HG02870 (cell line): ENCODE results near the gene BPIFB2.
"Not testable (repeated sequence)": the region's sequence is repeated elsewhere in the genome, so short reads cannot be mapped to it uniquely, and the experiment has no call there.

ENCODE experiments used
- ATAC-seq: cut with Tn5 transposase; IDR thresholded peaks from one replicate; pipeline ENCODE4 v1.9.1; 2021; ENCODE audit warnings: mild to moderate bottlenecking, moderate library complexity; ENCODE audit not compliant: unreplicated experiment

The BPIFB2 gene

DNA sequence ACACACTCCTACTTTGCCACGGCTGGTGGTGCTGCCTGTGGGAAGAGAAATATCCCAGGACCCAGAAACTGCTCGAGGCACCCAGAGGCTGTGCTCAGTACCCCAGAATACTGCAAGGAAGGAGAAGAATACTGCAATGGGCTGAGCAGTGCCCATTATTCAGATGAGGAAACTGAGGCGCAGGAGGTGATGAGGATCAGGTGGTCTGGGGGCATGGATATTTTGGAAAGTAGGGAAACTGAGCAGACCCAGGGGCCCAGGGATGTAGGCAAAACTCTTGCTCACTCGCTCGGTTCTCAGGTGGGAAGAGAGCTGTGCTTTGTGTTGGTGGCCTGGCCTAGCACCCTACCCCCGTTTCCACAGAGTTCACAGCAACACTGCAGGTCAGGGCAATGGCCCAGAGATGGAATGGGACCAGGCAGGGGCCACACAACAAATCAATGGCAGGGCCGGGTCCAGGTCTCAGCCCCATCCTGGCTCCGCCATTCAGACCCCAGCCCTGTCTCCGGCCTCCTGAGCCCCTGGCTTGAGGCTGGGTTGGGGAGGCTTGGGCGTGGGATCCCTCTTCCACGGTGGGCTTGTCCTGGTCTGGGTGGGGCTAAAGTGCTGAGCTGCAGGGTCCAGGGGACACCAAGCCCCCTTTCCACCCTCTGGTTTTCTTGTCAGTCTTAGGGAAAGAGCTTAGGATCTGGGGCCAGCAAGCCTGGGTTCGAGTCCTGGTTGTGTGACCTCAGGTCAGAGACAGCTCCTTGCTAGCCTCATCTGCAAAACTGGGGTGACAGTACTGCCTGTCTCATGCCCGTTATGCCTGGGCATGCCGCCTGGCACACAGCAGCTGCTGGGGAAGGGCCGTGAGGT is 37.2 kb upstream of the BPIFB2 start:
- ATAC-seq: no peak

DNA sequence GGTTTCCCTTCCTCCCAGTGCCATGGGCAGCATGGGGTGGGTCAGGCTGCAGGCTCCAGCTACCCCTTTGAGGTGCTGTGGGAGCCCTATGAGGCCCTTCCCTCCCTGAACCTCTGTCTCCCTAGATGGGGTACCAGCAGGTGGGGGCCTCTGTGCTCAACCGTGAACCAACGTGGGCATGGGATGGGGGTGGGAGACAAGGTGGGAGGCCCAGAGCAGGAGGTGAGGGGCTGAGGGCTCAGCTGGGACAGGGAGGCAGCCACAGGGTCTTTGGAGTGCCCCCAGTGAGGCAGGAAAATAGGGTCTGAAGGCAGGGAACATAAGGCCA is 36.6 kb upstream of the BPIFB2 start:
- ATAC-seq: no peak

DNA sequence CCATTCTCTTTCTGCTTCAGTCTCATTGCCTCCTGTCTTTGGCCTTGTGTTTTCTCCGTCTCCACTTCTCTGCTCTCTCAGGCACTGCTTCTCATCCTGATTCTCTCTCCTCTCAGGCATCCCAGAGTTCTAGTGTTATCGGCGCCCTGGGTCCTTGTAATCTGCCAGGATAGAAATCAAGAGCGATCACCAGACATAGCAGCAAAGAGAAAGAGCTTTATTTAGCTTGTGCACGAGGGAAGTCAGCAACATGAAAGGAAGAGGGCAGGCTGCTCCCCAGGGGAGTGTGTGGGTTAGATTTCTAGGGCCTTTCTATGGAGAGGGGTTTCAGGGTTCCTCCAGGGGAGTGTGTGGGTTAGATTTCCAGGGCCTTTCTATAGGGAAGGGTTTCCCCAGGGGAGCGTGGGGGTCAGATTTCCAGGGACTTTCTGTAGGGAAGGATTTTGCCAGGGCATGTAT is 35.8 kb upstream of the BPIFB2 start:
- ATAC-seq: peak; percentile 9

DNA sequence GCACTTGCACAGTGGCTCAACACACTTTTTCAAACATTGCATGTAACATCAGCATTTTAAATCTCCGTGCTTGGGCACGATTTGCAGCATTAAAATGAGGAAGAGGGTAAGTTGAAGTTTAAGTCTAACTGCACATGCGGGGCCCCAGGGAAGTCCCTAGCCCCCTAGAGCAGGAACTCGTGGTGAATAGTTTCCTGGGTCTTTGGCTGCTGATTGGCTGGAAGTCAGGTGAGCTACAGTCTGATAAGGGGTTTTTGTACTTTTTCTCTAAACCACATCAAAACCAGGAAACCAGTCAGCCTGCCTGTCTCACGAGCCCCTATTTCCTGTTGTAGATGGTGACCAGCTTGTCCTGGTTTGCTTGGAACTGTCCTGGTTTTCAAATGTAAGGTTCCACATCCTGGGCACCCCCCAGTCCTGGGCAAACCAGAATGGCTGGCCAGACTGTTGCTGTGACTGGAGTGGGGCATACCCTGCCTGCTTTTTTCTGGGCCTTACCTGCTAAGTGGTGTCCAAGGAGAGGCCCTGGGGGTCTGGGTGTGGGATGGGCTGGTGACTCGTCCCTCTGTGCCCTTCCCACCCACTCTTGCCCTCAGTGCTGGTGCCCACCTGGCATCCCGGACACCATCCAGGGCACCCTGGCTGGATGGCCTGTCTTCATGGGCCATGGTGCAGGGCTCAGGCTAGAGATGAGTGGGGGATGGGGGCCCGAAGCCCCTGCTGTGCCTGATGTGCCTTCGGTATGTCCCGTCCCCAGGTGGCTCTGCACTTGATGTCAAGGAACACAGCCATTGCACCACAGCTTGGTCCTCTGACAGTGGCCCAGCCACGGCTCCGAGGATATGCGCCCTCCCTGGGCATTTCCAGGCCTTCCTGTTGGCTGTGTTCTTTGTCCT is 35.1 kb upstream of the BPIFB2 start:
- peak; percentile 89 for ATAC-seq

DNA sequence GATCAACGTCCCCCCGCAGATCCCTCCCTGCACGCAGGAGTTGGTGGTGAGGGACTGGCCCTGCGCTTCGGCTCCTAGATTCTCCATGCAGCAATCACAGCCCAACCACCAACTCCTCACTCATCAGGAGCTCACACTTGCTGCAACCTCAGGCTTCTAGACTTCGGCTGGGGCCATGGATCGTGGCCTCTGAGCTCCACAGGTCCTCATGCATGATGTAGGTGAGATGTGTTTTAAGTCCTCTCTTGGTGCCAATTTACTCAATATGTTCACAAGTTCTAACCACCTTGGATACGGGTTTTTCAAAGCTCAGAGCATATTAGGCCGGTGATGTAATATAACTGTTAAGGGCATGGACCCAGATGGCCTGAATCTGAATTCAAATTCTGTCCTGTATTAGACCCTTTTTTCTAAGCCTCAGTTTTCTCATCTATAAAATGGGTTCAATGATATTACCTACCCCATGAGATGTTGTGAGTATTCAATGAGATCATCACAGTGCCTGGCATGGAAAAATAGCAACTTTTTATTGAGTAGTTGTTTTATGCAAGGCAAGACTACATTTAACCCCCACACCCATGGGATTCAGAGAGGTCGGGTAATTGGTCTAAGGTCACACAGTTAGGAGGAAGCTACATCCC is 34.3 kb upstream of the BPIFB2 start:
- no peak for ATAC-seq

DNA sequence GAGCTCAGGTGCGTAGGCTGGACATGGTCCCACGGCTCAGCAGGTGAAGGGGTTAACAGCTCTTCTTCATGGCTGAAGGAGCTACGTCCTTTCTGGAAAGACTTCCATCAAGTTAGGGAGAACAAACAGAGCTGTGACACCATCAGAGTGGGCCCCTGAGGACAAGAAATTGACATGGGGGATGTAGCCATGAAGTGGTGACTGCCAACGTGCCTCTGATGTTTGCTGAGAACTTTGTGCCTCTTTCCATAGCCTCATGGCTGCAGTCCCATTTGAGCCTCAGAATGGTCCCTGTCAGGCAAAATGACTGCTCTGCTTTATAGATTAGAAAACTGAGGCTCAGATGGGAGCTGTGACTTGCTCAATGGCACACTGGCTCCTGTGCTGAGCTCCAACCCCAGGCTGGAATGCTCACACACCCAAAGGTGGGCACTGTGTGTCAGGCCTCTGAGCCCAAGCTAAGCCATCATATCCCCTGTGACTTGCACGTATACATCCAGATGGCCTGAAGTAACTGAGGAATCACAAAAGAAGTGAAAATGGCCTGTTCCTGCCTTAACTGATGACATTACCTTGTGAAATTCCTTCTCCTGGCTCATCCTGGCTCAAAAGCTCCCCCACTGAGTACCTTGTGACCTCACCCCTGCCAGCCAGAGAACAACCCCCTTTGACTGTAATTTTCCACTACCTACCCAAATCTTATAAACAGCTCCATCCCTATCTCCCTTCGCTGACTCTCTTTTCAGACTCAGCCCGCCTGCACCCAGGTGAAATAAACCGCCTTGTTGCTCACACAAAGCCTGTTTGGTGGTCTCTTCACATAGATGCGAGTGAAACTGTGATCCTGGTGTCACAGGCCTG is 33.1 kb upstream of the BPIFB2 start:
- not testable (repeated sequence) for ATAC-seq

DNA sequence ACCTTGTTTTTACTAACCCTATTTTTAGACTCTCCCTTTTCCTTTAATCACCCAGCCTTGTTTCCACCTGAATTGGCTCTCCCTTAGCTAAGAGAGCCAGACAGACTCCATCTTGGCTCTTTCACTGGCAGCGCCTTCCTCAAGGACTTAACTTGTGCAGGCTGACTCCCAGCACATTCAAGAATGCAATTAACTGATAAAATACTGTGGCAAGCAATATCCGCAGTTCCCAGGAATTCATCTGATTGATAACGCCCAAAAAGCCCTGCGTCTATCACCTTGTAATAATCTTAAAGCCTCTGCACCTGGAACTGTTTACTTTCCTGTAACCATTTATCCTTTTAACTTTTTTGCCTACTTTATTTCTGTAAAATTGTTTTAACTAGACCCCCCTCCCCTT is 32.4 kb upstream of the BPIFB2 start:
- not testable (repeated sequence) for ATAC-seq

DNA sequence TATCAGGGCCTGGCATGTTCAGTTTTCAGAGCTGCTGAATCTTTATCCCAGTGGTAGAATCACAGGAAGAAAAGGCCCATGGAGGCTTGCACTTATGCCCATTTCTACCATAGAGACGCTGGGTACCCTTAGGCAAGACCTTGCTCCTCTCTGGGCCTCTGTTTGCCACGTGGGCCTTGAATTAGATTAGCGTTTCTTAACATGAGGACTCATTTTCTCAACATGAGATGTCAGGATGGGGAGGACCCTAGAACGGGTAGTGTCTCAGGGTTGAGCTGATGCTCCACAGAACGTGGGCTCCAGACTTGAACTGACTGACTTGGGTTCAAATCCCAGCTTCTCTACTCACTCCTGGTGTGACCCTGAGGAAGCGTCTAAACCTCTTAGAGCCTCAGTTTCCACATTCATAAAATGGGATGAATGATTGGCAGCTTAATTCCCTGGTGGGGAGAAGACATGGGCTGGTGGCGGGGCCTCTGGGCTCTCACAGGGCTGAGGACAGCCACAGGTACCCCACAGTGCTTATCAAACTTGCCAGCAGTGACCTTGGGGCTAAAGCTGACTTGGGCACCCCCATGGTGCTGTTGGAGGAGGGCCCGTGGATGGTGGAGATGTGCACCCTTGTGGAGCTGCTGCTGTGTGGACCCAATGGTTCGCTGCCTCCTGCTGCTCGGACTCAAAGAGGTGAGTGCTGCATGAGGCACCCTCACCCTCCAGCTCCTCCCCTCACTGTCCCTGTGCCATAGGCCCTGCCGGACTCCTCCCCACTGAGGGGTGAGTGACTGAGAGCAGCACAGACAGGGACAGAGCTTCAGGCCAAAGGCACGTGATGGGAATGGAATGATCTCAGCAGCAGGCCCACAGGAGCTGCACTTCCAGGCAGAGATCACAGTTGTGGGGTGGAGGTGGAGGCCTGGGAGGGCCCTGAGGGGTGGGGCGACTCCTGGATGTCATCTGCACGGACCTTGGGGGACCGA is 31.5 kb upstream of the BPIFB2 start:
- no peak for ATAC-seq

DNA sequence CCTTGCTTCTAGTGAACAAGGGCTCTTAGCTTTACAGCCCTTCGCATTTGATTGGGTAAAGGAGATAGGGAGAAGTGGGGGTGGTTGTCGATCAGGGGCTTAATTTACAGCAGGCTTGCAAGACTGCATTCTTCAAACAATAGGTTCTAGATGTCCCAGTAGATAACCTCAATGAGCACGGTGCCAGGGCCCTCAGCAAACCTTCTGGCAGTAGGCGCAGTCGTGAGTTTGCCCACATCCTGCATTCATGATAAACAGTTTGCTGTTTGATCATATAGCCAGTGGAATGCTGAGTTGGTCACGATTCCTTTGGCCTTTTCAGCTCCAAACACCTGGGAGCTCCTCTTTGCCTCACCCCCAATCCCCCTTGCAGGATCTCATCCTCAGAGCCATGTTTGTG is 30.8 kb upstream of the BPIFB2 start:
- ATAC-seq: no peak

DNA sequence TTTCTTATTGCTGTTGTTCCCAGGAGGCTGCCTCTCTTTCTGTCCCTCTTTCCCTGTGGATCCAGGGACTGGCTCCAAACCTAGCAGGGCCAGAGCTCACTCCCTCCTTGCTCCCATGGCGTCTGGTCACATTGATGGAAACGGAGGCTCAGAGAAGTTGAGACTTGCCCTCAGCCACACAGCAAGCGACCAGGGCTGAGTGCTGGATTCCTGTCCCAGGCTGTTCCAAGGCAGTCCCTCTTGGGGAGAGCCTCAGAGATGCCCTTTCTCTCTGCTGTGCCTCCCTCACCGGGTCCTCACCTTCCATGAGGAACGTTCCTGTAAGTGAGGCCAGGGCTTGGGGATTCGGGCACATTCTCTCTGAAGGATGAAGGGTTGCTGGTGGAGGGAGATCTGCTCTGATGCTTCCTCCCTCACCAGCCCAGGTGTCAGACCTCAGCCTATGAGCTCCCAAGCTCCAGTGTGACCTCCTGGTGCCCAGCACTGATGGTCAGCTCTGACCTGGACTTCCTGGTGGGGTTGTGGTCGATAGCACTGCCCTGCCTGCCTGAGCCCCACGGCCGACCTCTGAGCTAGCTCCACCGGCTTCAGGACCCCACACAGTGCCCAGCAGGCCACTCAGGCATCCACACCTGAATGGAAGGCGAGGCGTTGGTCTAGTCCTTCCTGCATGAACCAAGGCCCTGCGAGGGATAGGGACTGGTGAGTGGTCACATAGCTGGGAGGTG is 30.1 kb upstream of the BPIFB2 start:
- no peak for ATAC-seq

DNA sequence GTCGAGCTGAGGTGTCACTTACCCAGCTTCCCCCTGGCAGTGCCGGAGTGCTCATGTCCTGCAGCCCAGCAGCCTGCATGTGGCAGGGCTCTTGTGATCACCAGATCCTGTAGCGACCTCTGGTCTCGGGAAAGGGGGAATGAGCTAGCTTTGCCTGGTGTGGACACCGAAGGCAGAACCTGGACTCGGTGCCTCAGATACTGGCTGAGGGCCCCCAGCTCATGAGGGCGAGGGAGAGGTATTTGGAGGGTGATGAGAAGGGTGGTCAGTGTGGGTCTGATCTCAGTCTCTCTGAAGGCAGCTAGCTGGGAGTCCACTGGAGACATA is 29.5 kb upstream of the BPIFB2 start:
- ATAC-seq: no peak

DNA sequence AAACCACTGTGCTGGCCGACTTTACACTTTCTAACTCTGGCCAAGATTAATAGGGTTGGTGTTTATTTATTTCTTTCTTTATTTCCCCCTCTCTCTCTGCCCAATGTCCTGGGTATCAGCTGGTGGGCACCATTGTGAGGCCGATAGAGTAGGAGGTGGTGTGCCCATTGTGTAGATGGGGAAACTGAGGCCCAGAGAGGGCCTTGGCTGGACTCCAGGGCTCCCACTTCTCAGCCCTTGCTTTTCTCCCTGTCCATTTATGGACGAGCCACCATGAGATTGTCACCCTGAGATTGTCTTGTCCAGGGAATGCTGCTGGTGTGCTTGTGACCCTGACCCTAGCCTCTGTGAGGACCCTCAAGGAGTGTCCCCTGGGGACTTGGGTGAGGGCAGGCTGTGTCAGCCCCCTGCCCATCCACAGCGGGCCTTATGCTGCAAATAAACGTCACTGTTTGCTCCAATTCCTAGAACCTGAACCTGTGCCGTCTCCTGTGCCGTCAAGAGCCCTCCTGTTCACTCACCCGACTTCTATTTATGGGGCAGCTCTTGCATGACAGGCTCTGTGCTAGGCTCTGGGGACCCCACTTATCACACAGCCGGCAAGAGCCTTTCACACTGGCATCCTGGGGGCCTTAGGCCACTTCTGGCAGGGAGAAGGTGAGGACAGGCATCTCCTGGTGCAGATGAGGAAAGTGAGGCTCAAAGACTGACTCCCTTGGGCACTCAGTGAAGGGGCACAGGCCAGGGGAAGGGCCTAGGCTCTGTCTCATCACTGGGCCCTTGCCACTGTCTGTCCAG is 28.1 kb upstream of the BPIFB2 start:
- ATAC-seq: no peak

DNA sequence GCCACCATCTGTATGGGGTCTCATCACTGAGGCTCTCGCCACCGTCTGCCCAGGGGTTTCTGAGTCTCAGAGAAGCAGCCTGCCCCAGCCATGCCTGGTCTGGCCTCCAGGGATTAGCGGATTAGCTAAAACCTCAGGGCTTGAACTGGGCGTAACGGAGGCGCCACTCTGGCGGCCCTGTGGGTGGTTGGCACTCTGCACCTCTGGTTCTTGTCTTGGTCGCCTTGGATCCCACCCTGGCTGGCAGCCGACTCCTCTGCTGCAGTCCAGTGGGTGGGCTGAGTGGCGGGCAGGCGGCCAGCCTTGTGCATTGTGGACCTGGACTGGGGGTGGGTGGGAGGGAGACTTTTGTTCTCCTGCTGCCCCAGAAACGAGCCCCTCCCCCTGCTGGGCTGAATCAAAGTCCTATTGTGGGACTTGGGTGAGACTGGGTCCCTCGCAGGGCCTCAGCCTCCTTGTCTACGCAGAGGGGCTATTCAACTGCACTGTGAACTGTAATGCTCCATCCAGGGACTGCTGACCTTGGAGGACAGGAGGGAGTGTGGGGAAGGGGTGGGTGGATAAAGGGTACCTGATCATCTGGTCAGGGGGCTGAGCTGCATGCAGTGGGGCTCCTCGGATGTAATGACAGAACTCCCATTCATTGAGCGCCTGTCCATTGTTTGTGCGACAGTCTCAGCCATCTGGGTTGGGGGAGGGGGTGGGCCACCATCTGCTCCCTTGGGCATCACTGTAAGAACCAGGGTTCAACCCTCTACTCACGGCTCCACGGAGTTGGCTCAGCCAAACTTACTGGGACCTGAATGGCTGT is 27.2 kb upstream of the BPIFB2 start:
- ATAC-seq: no peak

DNA sequence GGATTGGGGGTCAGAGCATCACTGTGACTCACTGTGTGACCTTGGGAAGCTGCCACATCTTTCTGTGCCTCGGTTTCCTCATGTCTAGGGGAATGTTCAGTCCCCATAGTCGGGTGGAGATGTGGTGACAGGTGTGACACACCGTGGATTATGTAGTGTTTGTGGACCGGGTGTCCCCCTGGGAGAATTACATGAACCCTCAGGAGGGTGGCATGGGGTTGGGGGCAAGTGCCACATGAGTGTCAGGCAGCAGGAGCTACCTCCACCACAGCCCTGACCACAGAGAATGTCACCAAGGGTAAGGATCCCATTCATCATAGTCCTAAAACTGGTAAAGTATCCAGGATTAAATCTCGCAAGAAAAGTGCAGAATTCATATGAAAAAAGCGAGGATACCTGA is 26.5 kb upstream of the BPIFB2 start:
- no peak for ATAC-seq

DNA sequence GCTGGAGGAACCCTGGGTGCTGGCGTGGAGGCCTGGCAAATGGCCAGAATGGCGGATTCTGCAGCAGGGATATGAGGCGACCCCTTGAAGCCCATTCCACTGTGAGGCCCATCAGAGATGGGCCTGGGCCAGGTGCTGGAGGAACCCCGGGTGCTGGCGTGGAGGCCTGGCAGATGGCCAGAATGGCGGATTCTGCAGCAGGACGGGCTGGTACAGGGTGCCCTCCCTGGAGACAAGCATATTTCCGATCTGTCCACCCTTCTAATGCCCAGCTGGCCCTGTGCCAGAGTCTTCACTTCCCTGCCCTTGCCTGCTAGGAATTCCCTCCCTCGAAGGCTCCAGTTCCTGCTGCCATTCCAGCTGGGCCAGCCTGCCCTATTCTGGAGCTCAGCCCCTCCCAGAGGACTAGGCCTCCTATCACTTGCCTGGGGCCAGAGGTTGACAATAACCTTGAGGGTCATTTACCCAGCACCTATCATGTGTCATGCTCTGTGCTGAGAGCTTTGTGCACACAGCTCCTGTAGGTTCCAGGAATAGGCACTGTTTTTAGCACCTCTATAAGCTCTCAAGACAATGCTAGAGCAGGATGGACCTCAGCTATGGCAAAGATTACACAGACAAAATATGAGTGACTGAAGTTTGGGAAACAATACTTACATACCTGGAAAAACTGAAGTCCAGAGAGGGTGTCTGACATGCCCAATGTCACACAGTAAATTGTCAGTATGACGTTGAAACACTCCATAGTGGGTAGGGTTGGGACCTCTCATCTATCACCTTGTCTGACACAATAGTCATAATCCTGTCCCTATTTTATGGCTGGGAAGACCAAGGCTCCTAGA is 24.7 kb upstream of the BPIFB2 start:
- ATAC-seq: no peak

DNA sequence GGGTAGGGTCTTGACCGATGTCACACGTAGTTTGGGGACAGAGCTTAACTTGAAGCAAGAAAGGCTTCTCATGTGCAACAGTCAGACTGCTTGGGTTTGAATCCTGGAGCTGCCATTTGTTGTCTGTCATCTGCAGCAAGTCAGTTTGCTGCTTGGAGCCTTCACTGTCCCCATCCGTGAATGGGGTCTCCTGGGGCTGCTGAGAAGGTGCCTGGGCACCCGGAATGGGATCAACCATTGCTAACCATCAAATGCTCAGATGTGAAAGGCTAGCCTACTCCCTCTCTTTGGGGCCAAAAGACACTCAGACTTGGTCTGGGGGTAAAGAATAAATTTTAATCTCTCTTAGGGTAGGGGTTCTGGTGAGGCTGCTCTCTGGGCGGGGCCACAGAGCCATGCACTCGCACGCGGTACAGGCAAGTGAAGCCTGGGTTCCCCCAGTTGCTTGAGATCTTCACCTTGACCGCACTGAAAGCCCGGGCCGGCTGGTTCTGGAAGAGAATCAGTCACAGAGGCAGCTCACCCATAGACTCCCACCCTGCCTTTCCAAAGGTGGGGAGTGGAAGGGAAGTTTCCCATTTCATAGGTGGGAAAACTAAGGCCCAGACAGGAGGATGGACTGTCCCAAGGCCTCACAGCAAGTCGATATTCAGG is 23.9 kb upstream of the BPIFB2 start:
- ATAC-seq: no peak
